Keratinocyte (primary cell): ENCODE data around the gene ARTN.

Experiments
- EZH2 ChIP-seq: IDR thresholded peaks from one replicate; pipeline ENCODE4 v1.6.1; 2012; ENCODE audit warnings: inconsistent platforms, mild to moderate bottlenecking, low read length, moderate library complexity
- TF ChIP-seq, protein P1 (sequence below), 3 experiments: IDR thresholded peaks in 1 of 3; conservative IDR thresholded peaks in 1 of 3; optimal IDR thresholded peaks in 1 of 3; 2 replicates in 2 of 3; 3 replicates in 1 of 3; pipeline versions ENCODE3 to v1.5.1; 2011; ENCODE audit warnings: low read length in 3 of 3, mild to moderate bottlenecking in 3 of 3, moderate library complexity in 2 of 3, control low read depth in 1 of 3, inconsistent platforms in 1 of 3; ENCODE audit not compliant: insufficient read depth in 2 of 3; ENCODE audit errors: extremely low read depth in 1 of 3

DNA sequence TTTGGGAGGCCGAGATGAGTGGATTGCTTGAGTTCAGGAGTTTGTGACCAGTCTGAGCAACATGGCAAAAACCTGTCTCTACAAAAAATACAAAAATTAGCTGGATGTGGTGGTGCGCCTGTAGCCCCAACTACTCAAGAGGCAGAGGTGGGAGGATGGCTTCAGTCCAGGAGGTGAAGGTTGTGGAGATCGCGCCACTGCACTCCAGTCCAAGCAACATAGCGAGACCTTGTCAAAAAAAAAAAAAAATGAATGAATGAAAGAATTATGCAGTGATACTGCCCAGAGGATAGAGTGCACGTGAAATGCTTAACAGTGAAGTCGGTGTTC lies 35.8 kb downstream of the ARTN start:
- TF ChIP-seq, protein P1, sequence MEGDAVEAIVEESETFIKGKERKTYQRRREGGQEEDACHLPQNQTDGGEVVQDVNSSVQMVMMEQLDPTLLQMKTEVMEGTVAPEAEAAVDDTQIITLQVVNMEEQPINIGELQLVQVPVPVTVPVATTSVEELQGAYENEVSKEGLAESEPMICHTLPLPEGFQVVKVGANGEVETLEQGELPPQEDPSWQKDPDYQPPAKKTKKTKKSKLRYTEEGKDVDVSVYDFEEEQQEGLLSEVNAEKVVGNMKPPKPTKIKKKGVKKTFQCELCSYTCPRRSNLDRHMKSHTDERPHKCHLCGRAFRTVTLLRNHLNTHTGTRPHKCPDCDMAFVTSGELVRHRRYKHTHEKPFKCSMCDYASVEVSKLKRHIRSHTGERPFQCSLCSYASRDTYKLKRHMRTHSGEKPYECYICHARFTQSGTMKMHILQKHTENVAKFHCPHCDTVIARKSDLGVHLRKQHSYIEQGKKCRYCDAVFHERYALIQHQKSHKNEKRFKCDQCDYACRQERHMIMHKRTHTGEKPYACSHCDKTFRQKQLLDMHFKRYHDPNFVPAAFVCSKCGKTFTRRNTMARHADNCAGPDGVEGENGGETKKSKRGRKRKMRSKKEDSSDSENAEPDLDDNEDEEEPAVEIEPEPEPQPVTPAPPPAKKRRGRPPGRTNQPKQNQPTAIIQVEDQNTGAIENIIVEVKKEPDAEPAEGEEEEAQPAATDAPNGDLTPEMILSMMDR (optimal IDR thresholded peaks at IDR 0.05 in 1 of 3, IDR thresholded peaks at IDR 0.05 in 1 of 3, conservative IDR thresholded peaks at IDR 0.05 in 1 of 3; ENCODE audit: extremely low read depth in 1 of 3, insufficient read depth in 2 of 3, low read length in 3 of 3) = no peak
- TF ChIP-seq EZH2 = no peak
